Activated B cell treated with CpG ODN at 0.5 μM for 24 hours (primary cell): ENCODE results near the gene SHFL. TPM values are rescaled to one million over a fixed set of nuclear protein-coding genes. Genes with fewer than 3 reads are reported as not detected.

Experiments used
- ATAC-seq: fragments of 200-7000 bp; cut with Tn5 transposase; one replicate; pipeline ENCODE4 v1.10.0; 2021; ENCODE audit warnings: low read depth, mild to moderate bottlenecking, moderate library complexity
- CTCF ChIA-PET: fragments of 350-600 bp; sonication (Branson Sonifier 250); formaldehyde crosslinking; loops from one replicate; lab custom pipeline; 2021; ENCODE audit warnings: antibody characterized with exemption; lab: Charles Lee
- POLR2A ChIA-PET: fragments of 350-600 bp; sonication (Branson Sonifier 250); formaldehyde crosslinking; loops from one replicate; lab custom pipeline; 2021; ENCODE audit warnings: antibody characterized with exemption; lab: Charles Lee
- DNase-seq: peaks from one replicate; pipeline ENCODE4 v3.0.0; 2022
- H3K27ac Mint-ChIP-seq: one replicate; pipeline ENCODE4 v1.8.0; 2020; ENCODE audit warnings: mixed read lengths
- H3K27me3 Mint-ChIP-seq: one replicate; pipeline ENCODE4 v1.8.0; 2021; ENCODE audit warnings: mixed read lengths
- H3K36me3 Mint-ChIP-seq: one replicate; pipeline ENCODE4 v1.8.0; 2021; ENCODE audit warnings: low read depth, mixed read lengths
- H3K4me1 Mint-ChIP-seq: one replicate; pipeline ENCODE4 v1.8.0; 2021; ENCODE audit warnings: mixed read lengths
- H3K4me3 Mint-ChIP-seq: one replicate; pipeline ENCODE4 v1.8.0; 2020; ENCODE audit warnings: mild to moderate bottlenecking, mixed read lengths
- H3K9me3 Mint-ChIP-seq: one replicate; pipeline ENCODE4 v1.8.0; 2020; ENCODE audit warnings: mixed read lengths
- intact Hi-C: fragments of 100-400 bp; cut with micrococcal nuclease; formaldehyde crosslinking; loops from one replicate; pipeline ENCODE4 v1.15.1; 2024
- total RNA-seq: library from RNA; stranded (reverse); gene quantifications from 2 replicates; pipeline ENCODE4 v1.2.3, GENCODE V29; 2022
- TF ChIP-seq, protein P1 (sequence below): fragments of 200-600 bp; IDR thresholded peaks from one replicate; pipeline ENCODE4 v1.8.0; 2022; ENCODE audit warnings: antibody characterized with exemption, mild to moderate bottlenecking

SHFL gene
- total RNA-seq, 1 donor from 2014 or later: 61.3 TPM

DNA sequence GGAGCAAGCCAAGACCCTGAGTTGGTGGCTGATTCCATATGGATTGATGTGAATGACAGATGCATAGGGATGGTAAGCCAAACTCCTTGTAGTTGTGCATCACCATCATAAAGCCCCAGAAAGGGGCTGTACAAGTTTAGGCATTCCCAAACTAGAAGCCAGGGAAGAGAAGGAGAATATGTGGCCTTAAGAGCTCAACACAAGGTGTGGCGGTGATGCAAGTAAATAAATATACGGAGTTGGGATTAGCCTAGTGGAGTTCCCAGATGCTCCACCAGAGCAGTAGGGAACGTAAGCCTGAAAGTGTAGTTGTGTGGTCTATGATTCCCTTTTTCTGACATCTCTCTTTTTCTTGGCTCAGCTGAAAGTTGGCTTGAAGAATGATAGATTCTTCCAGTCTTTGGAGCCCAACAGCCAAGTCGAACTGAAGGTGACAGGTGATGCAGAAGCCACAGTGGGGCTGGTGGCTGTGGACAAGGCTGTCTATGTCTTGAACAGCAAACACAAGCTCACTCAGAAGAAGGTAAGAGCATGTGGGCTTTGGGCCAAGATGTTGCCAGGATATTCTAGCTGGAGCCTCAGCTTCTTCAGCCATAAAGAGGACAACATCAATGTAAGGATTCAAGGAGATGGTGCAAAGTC, 42.7 kb upstream of the SHFL start:
- CTCF ChIA-PET: no interaction called here
- TF ChIP-seq, protein P1, sequence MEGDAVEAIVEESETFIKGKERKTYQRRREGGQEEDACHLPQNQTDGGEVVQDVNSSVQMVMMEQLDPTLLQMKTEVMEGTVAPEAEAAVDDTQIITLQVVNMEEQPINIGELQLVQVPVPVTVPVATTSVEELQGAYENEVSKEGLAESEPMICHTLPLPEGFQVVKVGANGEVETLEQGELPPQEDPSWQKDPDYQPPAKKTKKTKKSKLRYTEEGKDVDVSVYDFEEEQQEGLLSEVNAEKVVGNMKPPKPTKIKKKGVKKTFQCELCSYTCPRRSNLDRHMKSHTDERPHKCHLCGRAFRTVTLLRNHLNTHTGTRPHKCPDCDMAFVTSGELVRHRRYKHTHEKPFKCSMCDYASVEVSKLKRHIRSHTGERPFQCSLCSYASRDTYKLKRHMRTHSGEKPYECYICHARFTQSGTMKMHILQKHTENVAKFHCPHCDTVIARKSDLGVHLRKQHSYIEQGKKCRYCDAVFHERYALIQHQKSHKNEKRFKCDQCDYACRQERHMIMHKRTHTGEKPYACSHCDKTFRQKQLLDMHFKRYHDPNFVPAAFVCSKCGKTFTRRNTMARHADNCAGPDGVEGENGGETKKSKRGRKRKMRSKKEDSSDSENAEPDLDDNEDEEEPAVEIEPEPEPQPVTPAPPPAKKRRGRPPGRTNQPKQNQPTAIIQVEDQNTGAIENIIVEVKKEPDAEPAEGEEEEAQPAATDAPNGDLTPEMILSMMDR: no peak
- ATAC-seq (no peak), DNase-seq (no peak)
- no peak overlapping the region for H3K4me3 Mint-ChIP-seq
- no peak overlapping the region for H3K27ac Mint-ChIP-seq
- POLR2A ChIA-PET: no interaction called here
- no peaks in the 10 kb centered on the region for H3K4me1 Mint-ChIP-seq
- H3K36me3 Mint-ChIP-seq: no peaks in the 10 kb centered on the region
- peaks cover 7% of the 10 kb centered on the region for H3K9me3 Mint-ChIP-seq
- intact Hi-C loops: no loop called here
- H3K27me3 Mint-ChIP-seq: peaks cover 45% of the 10 kb centered on the region

DNA sequence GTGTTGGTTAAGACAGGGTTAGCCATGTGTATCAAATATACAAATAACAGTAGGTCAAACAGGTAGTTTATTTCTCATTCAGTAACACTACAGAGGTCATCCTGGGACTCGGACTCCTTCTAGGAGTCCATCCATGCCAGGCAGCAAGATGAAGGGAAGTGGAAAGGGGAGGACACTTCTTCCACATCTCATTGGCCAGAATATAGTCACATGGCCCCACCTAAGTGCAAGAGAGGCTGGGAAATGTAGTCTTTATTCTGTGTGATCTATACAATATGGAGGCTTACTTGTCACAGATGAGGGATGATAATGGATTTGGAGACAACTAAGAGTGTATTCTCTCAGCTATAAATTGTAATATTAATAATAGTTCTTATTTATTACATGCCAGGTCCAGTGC, 41.7 kb upstream of the SHFL start:
- no peaks in the 10 kb centered on the region for H3K4me1 Mint-ChIP-seq
- POLR2A ChIA-PET: no interaction called here
- H3K36me3 Mint-ChIP-seq: no peaks in the 10 kb centered on the region
- intact Hi-C loops: no loop called here
- TF ChIP-seq, protein P1: no peak
- CTCF ChIA-PET: no interaction called here
- peaks cover 7% of the 10 kb centered on the region for H3K9me3 Mint-ChIP-seq
- DNase-seq (no peak), ATAC-seq (no peak)
- H3K27ac Mint-ChIP-seq: no peak overlapping the region
- peaks cover 36% of the 10 kb centered on the region for H3K27me3 Mint-ChIP-seq
- no peak overlapping the region for H3K4me3 Mint-ChIP-seq

DNA sequence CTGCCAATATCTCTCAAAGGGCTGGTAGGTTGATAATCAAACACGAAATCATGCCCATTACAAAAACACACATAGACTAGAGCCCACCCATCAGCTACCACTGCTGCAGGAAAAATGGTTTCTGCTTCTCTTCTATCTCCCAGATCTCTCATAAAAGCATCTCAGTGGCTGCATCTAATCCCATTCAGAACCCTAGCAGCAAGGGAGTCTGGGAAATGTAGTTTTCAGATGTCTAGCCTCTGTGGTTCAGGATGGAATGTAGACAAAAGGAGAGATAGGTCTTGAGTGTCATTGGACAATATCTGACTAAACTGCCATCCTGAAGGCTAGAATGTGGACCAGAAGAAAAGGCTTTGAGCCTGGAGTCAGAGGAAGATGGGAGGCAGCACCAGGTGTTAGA, 40.7 kb upstream of the SHFL start:
- peaks cover 36% of the 10 kb centered on the region for H3K27me3 Mint-ChIP-seq
- H3K36me3 Mint-ChIP-seq: no peaks in the 10 kb centered on the region
- intact Hi-C loops: no loop called here
- no peak for DNase-seq
- ATAC-seq: no peak
- H3K9me3 Mint-ChIP-seq: peaks cover 7% of the 10 kb centered on the region
- H3K4me1 Mint-ChIP-seq: no peaks in the 10 kb centered on the region
- no peak overlapping the region for H3K27ac Mint-ChIP-seq
- ChIA-PET POLR2A (no interaction called here), CTCF (no interaction called here)
- no peak overlapping the region for H3K4me3 Mint-ChIP-seq
- TF ChIP-seq, protein P1: no peak

DNA sequence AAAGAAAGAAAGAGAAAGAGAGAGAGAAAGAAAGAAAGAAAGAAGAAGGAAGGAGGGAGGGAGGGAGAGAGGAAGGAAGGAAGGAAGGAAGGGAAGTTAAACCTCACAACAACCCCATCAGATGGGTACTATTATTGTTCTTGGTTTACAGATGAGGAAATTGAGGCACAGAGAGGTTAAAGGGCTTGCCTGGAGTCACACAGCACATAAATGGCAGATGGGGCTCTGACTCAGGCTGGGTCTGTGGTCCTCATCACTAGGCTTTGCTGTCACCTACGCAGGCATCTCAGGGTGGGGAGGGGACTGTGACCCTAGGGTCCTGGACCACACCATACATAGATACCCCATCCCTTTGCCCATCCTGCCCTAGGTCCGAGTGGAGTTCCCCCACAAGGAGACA, 36.5 kb upstream of the SHFL start:
- no peak for DNase-seq
- POLR2A ChIA-PET: no interaction called here
- intact Hi-C loops: no loop called here
- H3K9me3 Mint-ChIP-seq: no peaks in the 10 kb centered on the region
- CTCF ChIA-PET: no interaction called here
- H3K36me3 Mint-ChIP-seq: no peaks in the 10 kb centered on the region
- H3K27me3 Mint-ChIP-seq: peaks cover 15% of the 10 kb centered on the region
- H3K4me3 Mint-ChIP-seq: no peak overlapping the region
- no peak overlapping the region for H3K27ac Mint-ChIP-seq
- no peaks in the 10 kb centered on the region for H3K4me1 Mint-ChIP-seq
- ATAC-seq: no peak
- TF ChIP-seq, protein P1: no peak

DNA sequence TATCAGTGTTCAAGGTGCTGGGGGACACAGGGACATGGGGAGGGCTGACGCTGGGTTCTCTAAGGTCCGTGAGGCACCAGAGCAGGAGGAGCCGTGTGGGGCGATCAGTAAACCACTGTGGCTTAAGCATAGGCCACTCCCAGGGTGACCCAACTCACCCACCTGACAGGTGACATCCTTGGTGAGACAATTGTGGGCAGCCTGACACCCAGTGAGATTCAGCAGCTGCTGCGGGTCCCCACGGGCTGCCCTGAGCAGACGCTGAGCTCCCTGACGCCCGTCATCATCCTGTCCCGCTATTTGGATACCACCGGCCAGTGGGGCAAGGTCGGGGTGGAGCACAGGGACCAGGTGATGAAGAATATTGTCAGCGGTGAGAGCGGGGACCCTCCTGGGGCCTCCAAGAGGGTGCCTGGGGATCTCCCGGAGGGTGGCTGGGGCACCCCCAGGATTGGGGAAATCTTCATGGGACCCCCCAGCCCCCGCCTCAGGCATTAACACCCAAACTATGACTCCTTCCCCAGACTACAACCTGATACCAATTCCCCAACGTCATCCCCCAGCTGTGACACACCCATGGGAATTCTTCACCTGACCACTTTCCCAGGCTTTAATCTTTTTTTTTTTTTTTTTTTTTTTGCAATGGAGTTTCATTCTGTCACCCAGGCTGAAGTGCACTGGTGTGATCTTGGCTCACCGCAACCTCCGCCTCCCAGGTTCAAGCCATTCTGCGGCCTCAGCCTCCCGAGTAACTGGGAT, 33.3 kb upstream of the SHFL start:
- DNase-seq (no peak), ATAC-seq (no peak)
- CTCF ChIA-PET: interaction anchor here (1.7 kb wide), 1 partner anchor 25 kb away, joined by 4 read pairs; no protein-coding TSS in a partner anchor
- H3K27me3 Mint-ChIP-seq: peaks cover 3% of the 10 kb centered on the region
- intact Hi-C loops: no loop called here
- POLR2A ChIA-PET: no interaction called here
- no peaks in the 10 kb centered on the region for H3K9me3 Mint-ChIP-seq
- no peaks in the 10 kb centered on the region for H3K36me3 Mint-ChIP-seq
- no peak overlapping the region for H3K4me3 Mint-ChIP-seq
- TF ChIP-seq, protein P1: no peak
- H3K4me1 Mint-ChIP-seq: no peaks in the 10 kb centered on the region
- no peak overlapping the region for H3K27ac Mint-ChIP-seq
